NOMO-1 (cell line): ENCODE measurements around the gene MAST4.

ENCODE experiments used
- DNase-seq, 2 experiments: peaks; one replicate each; lab custom pipeline; 2025; ENCODE audit not compliant: unreplicated experiment in 2 of 2; lab: John Stamatoyannopoulos, UW

The MAST4 gene

GRCh38 chr5:67144183-67144639, 548.0 kb downstream of the MAST4 start:
- DNase-seq = no peak

GRCh38 chr5:67146574-67146973, 550.4 kb downstream of the MAST4 start:
- peak in 1 of 2 experiments; percentile 94 for DNase-seq

GRCh38 chr5:67146981-67147380, 550.8 kb downstream of the MAST4 start:
- DNase-seq = no peak

- no peak for DNase-seq
These were observed 551.6 kb downstream of the MAST4 start for GRCh38 chr5:67147760-67148159.

GRCh38 chr5:67149057-67149950, 553.1 kb downstream of the MAST4 start:
- no peak for DNase-seq

- no peak for DNase-seq
These were observed 553.8 kb downstream of the MAST4 start for GRCh38 chr5:67149951-67150523.

- no peak for DNase-seq
These were observed 556.2 kb downstream of the MAST4 start for GRCh38 chr5:67152400-67152799.

GRCh38 chr5:67153292-67153691, 557.1 kb downstream of the MAST4 start:
- no peak for DNase-seq

- no peak for DNase-seq
These were observed 558.5 kb downstream of the MAST4 start for GRCh38 chr5:67154556-67155206.

- DNase-seq = peak in 1 of 2 experiments; percentile 19
These were observed 560.9 kb downstream of the MAST4 start for GRCh38 chr5:67156976-67157583.

GRCh38 chr5:67160272-67160671, 564.1 kb downstream of the MAST4 start:
- no peak for DNase-seq

- no peak for DNase-seq
These were observed 564.8 kb downstream of the MAST4 start for GRCh38 chr5:67160985-67161384.

GRCh38 chr5:67161767-67162166, 565.6 kb downstream of the MAST4 start:
- no peak for DNase-seq

- DNase-seq = no peak
These were observed 567.1 kb downstream of the MAST4 start for GRCh38 chr5:67163231-67163756.

- DNase-seq = no peak
These were observed 567.8 kb downstream of the MAST4 start for GRCh38 chr5:67163863-67164595.

- DNase-seq = no peak
These were observed 568.8 kb downstream of the MAST4 start for GRCh38 chr5:67164856-67165525.

GRCh38 chr5:67165526-67166459, 569.6 kb downstream of the MAST4 start:
- peak; percentile 90 to 92 for DNase-seq

- peak in 1 of 2 experiments; percentile 58 for DNase-seq
These were observed 570.5 kb downstream of the MAST4 start for GRCh38 chr5:67166460-67167285.
